NB4 (cell line): Measurements from ENCODE around the gene PDCD6IP.

Experiments
- DNase-seq: peaks from one replicate; pipeline ENCODE4 v3.0.0; 2010; ENCODE audit warnings: low read depth
- H3K4me3 ChIP-seq: one replicate; pipeline ENCODE4 v1.5.1; 2011; ENCODE audit warnings: mild to moderate bottlenecking, low read depth, low read length, moderate library complexity
- MYC ChIP-seq: IDR thresholded peaks from 2 replicates; pipeline ENCODE4 v1.6.1; 2011; ENCODE audit warnings: low read depth, low read length
- POLR2A ChIP-seq: IDR thresholded peaks from 2 replicates; pipeline ENCODE4 v1.6.1; 2011; ENCODE audit warnings: mild to moderate bottlenecking; ENCODE audit not compliant: insufficient read length; ENCODE audit errors: extremely low read depth
- TF ChIP-seq, protein P1 (sequence below): IDR thresholded peaks from one replicate; pipeline ENCODE4 v1.5.1; 2012; ENCODE audit warnings: low read depth, low read length
- TF ChIP-seq, protein P2 (sequence below): IDR thresholded peaks from 2 replicates; pipeline ENCODE4 v1.6.1; 2011; ENCODE audit warnings: low read depth, low read length

Gene PDCD6IP

DNA sequence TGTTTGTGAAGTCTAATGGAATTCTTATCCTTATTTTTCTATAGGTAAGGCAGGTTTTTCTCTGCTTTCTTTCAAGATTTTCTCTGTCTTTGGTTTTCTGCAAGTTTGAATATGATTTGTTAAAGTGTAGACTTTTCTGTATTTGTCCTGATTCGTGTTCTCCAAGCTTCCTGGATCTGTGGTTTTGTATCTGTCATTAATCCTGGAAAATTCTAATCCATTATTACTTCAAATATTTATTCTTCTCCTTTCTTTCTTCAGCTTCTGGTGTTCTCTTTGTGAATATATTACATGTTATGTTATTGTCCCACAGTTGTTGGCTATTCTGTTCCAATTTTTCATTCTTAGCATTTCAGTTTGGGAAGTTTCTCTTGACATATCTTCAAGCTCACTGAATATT lies 76.4 kb downstream of the PDCD6IP start:
- TF ChIP-seq POLR2A = no peak
- TF ChIP-seq, protein P1, sequence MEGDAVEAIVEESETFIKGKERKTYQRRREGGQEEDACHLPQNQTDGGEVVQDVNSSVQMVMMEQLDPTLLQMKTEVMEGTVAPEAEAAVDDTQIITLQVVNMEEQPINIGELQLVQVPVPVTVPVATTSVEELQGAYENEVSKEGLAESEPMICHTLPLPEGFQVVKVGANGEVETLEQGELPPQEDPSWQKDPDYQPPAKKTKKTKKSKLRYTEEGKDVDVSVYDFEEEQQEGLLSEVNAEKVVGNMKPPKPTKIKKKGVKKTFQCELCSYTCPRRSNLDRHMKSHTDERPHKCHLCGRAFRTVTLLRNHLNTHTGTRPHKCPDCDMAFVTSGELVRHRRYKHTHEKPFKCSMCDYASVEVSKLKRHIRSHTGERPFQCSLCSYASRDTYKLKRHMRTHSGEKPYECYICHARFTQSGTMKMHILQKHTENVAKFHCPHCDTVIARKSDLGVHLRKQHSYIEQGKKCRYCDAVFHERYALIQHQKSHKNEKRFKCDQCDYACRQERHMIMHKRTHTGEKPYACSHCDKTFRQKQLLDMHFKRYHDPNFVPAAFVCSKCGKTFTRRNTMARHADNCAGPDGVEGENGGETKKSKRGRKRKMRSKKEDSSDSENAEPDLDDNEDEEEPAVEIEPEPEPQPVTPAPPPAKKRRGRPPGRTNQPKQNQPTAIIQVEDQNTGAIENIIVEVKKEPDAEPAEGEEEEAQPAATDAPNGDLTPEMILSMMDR = no peak
- TF ChIP-seq, protein P2, sequence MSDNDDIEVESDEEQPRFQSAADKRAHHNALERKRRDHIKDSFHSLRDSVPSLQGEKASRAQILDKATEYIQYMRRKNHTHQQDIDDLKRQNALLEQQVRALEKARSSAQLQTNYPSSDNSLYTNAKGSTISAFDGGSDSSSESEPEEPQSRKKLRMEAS = no peak
- no peak for TF ChIP-seq MYC
- DNase-seq = no peak
- H3K4me3 ChIP-seq = no peak overlapping the region

DNA sequence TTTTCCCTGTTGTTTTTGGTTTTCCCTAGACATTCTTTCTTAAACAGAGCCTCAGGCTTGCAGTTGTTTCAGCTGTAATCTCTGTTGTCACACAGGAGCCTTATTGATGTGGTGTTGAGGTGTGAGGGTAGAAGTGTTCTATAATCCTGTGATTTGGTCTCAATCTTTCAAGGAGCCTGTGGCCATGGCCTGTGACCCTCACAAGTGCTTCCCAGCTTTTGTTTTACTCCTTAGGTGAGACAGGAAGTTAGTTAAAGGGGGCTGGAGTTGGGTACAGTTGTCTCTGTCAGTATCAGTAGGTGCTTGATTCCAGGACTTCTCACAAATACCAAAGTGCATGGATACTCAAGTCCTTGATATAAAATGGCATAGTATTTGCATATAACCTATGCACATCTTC lies 77.2 kb downstream of the PDCD6IP start:
- no peak for DNase-seq
- TF ChIP-seq, protein P2 = no peak
- TF ChIP-seq MYC (no peak), POLR2A (no peak)
- no peak overlapping the region for H3K4me3 ChIP-seq

DNA sequence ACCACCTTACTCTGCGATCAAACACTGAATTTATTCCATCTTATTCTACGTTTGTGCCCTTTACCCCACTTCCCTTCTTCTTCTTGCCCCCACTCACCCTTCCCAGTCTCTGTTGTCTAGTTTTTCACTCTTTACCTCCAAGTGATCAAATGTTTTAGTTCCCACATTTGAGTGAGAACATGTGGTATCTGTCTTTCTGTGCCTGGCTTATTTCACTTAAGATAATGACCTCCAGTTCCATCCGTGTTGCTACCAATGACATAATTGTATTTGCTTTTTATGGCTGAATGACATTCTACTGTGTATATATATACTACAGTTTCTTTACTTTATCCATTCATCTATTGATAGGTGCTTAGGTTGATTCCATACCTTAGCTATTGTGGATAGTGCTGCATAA lies 78.8 kb downstream of the PDCD6IP start:
- no peak for DNase-seq
- H3K4me3 ChIP-seq = no peak overlapping the region
- TF ChIP-seq POLR2A (no peak), MYC (no peak)
- TF ChIP-seq, protein P1 = no peak
- TF ChIP-seq, protein P2 = no peak

DNA sequence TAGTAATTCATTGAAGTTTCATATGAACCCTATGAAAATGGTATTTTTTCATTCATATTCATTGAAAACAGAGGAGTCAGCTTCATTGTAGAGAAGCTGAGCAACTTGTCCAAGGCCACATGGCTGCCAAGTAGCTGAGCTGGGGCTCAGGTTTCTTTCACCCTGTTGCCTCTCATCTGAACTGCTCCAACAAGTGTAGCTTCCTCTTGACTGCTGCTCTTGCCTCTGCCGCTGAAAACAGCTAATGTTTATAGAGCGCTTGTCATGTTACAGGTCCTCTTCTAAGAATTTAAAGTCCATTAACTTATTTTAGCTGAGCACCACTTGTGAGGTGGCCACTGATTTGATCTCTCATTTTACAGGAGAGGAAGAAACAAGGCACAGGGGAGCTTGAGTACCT lies 81.1 kb downstream of the PDCD6IP start:
- H3K4me3 ChIP-seq = no peak overlapping the region
- TF ChIP-seq, protein P2 = no peak
- TF ChIP-seq MYC = no peak
- TF ChIP-seq POLR2A = no peak
- TF ChIP-seq, protein P1 = no peak
- DNase-seq = no peak

DNA sequence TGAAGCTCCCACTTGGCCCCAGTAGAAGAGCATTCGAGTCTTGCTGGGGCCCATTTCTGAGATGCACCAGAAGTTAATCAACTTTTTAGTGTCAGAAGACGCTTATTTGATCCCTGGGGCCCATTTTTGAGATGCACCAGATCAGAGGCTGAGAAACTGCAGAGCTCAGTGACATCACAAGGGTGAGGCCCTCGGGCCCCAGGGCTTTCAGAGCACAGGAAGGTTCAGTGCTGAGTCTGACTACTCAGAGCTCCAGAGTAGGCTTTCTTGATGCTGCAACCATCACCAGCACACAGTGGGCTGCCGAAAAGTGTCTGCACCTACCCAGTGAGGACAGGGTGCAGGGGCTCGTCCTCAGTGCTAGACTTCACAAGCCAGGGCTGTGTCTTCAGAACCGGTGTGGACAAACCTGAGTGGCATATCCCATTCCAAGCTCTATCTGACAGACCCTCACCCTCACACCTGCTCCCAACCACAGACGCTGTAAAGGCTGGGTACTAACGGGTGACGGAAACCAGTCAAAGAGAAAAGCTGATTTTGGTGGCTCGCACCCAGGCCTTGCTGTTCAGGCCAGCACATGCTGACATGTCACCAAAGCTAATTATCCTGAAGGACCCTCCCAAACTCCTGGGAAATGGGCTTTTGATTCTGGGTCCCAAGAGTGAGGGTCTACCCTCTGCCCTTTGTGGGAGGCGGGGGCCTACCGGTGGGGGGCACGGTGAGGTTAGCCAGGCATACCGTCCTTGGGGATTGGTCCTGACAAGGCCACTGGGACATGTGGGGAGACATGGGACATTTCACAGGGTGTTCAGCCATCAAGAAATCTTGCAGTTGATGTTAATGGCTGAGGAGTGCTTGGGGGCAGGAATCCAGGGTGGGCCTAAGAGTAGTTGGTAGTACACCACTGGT lies 83.0 kb downstream of the PDCD6IP start:
- TF ChIP-seq MYC (no peak), POLR2A (no peak)
- TF ChIP-seq, protein P2 = no peak
- TF ChIP-seq, protein P1 = no peak
- H3K4me3 ChIP-seq = no peak overlapping the region
- no peak for DNase-seq

DNA sequence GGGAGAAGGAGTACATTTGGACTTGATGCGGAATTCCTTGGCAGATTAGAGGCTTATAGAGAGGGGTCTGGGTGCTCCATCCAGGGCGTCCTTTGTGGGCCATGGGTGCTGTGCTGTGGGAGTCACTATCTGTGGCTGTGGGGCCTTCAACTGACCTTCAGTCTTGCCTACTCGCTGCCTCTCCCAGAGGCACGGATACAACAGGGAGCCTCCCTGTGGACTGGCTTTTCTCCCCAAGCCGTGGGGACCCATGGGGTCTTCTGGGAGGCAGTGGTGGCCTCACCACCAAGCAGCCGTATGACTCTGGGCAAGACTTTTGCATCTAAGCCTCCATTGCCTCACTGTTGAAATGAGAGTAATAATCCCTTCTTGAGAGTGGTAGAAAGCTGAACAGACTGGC lies 83.9 kb downstream of the PDCD6IP start:
- H3K4me3 ChIP-seq = no peak overlapping the region
- DNase-seq = no peak
- TF ChIP-seq, protein P2 = no peak
- TF ChIP-seq POLR2A (no peak), MYC (no peak)
- TF ChIP-seq, protein P1 = no peak
